Mammary epithelial cell (primary cell): ENCODE measurements around the gene SPDYE2B.
"Not testable (repeated sequence)": the region's sequence is repeated elsewhere in the genome, so short reads cannot be mapped to it uniquely, and the experiment has no call there.

Source experiments
- EZH2 ChIP-seq: IDR thresholded peaks from 2 replicates; pipeline ENCODE4 v1.6.1; 2012; ENCODE audit warnings: low read length, inconsistent platforms, borderline replicate concordance
- TF ChIP-seq, protein P1 (sequence below), 2 donors: IDR thresholded peaks in 1 of 2; conservative IDR thresholded peaks in 1 of 2; 2 replicates each; pipeline ENCODE4 v1.5.1; 2011 to 2012; ENCODE audit warnings: inconsistent platforms in 2 of 2, low read length in 2 of 2, mild to moderate bottlenecking in 2 of 2, control low read depth in 1 of 2, low read depth in 1 of 2; ENCODE audit not compliant: insufficient read depth in 1 of 2; ENCODE audit errors: extremely low read depth in 1 of 2

DNA sequence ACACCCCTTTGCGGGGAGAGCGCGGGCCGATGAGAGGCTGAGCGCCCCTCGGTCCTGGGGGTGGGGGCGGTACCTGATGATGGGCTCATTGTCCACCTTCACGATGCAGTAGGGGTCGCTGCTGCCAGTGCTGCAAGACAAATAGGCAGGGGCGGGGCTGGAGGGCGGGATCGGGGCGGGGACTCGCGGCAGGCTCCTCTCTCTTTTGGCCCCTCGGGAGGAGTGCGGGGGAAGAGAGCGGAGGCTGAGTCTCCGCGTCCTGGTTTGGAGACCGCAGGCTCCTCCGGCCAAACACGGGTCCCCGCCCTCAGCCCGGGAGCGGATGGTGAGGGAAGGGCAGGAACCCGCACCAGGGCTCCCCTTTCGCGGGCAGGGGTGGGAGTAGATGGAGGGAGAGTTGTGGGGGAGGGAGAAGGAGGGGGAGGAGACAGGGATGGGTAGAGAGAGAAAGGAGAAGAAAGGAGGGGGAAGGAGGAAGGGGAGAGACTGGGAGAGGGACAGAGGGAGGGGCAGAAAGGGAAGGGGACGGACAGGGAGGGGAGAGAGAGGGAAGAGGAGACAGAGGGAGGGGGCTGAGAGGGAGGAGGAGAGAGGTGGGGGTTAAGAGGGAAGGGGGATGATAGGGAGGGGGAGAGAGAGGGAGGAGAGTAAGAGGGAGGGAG, 39.0 kb upstream of the SPDYE2B start:
- TF ChIP-seq, protein P1, sequence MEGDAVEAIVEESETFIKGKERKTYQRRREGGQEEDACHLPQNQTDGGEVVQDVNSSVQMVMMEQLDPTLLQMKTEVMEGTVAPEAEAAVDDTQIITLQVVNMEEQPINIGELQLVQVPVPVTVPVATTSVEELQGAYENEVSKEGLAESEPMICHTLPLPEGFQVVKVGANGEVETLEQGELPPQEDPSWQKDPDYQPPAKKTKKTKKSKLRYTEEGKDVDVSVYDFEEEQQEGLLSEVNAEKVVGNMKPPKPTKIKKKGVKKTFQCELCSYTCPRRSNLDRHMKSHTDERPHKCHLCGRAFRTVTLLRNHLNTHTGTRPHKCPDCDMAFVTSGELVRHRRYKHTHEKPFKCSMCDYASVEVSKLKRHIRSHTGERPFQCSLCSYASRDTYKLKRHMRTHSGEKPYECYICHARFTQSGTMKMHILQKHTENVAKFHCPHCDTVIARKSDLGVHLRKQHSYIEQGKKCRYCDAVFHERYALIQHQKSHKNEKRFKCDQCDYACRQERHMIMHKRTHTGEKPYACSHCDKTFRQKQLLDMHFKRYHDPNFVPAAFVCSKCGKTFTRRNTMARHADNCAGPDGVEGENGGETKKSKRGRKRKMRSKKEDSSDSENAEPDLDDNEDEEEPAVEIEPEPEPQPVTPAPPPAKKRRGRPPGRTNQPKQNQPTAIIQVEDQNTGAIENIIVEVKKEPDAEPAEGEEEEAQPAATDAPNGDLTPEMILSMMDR (conservative IDR thresholded peaks at IDR 0.05 in 1 of 2, IDR thresholded peaks at IDR 0.05 in 1 of 2; ENCODE audit: extremely low read depth in 1 of 2, insufficient read depth in 1 of 2, low read depth in 1 of 2, low read length in 2 of 2): not testable (repeated sequence)
- not testable (repeated sequence) for TF ChIP-seq EZH2
